K562 (cell line): ENCODE measurements around the gene MALAT1. TPM values are rescaled to one million over a fixed set of nuclear protein-coding genes. Genes with fewer than 3 reads are reported as not detected.
A peak's percentile ranks its signal among the peaks of the same experiment; 100 is the strongest.

Experiments used
- ADNP ChIP-seq: fragments of 200-800 bp; sonication (Bioruptor generic); IDR thresholded peaks from 2 replicates; pipeline ENCODE4 v1.6.1; 2016; ENCODE audit warnings: missing genetic modification characterization, missing compliant biosample characterization
- ARID1B ChIP-seq: fragments of 450-650 bp; IDR thresholded peaks from 2 replicates; pipeline ENCODE4 v1.6.1; 2016; ENCODE audit warnings: antibody characterized with exemption, mild to moderate bottlenecking, inconsistent platforms
- CREBBP ChIP-seq: IDR thresholded peaks from one replicate; pipeline ENCODE4 v1.6.1; 2012; ENCODE audit warnings: low read depth, mild to moderate bottlenecking, control low read depth, inconsistent platforms, low read length
- CREM ChIP-seq: IDR thresholded peaks from 2 replicates; pipeline ENCODE4 v1.6.1; 2014; ENCODE audit warnings: antibody characterized with exemption, low read depth
- GATAD2A ChIP-seq: fragments of 450-650 bp; IDR thresholded peaks from 2 replicates; pipeline ENCODE4 v1.6.1; 2017
- HDAC3 ChIP-seq: fragments of 450-650 bp; IDR thresholded peaks from 2 replicates; pipeline ENCODE4 v1.6.1; 2018; ENCODE audit warnings: borderline replicate concordance, mild to moderate bottlenecking, moderate library complexity; ENCODE audit not compliant: partially characterized antibody
- HIVEP1 ChIP-seq: fragments of 250-450 bp; sonication (Bioruptor Pico); IDR thresholded peaks from 2 replicates; pipeline ENCODE4 v1.4.0; 2020; ENCODE audit warnings: mild to moderate bottlenecking
- HLTF ChIP-seq: fragments of 450-650 bp; IDR thresholded peaks from 2 replicates; pipeline ENCODE4 v1.6.1; 2016
- LARP7 ChIP-seq: fragments of 450-650 bp; IDR thresholded peaks from 2 replicates; pipeline ENCODE4 v1.6.1; 2016
- MYNN ChIP-seq, 2 experiments: sonication (generic); formaldehyde crosslinking in 1 of 2; IDR thresholded peaks; 2 replicates each; pipeline versions ENCODE4 v1.5.0 to v1.6.1; 2016 to 2020; ENCODE audit warnings: antibody characterized with exemption in 1 of 2, missing genetic modification reagents in 1 of 2
- NCOR1 ChIP-seq: fragments of 450-650 bp; IDR thresholded peaks from 2 replicates; pipeline ENCODE4 v1.6.1; 2016; ENCODE audit warnings: mild to moderate bottlenecking, moderate library complexity
- RB1 ChIP-seq: fragments of 450-650 bp; IDR thresholded peaks from 2 replicates; pipeline ENCODE4 v1.6.1; 2017; ENCODE audit warnings: low read depth, mild to moderate bottlenecking
- SMARCA4 ChIP-seq: fragments of 450-650 bp; IDR thresholded peaks from 2 replicates; pipeline ENCODE4 v1.6.1; 2016
- SOX6 ChIP-seq: fragments of 450-650 bp; IDR thresholded peaks from 2 replicates; pipeline ENCODE4 v1.6.1; 2014; ENCODE audit warnings: mild to moderate bottlenecking
- THRAP3 ChIP-seq: fragments of 450-650 bp; IDR thresholded peaks from 2 replicates; pipeline ENCODE4 v1.6.1; 2016; ENCODE audit warnings: mild to moderate bottlenecking, inconsistent platforms, borderline replicate concordance
- TRIM24 ChIP-seq, 2 experiments: fragments of 450-650 bp; IDR thresholded peaks; 2 replicates each; pipeline ENCODE4 v1.6.1; 2016
- TRIM28 ChIP-seq: fragments of 450-650 bp; IDR thresholded peaks from 2 replicates; pipeline ENCODE4 v1.6.1; 2017
- ZNF445 ChIP-seq: fragments of 250-450 bp; sonication (Bioruptor Pico); IDR thresholded peaks from 2 replicates; pipeline ENCODE4 v1.4.0; 2020; ENCODE audit warnings: low read depth, mild to moderate bottlenecking, moderate library complexity
- ZNF57 ChIP-seq: fragments of 450-650 bp; formaldehyde crosslinking; IDR thresholded peaks from 2 replicates; pipeline ENCODE4 v1.4.0; 2020; ENCODE audit warnings: mild to moderate bottlenecking, moderate library complexity
- ZNF589 ChIP-seq: fragments of 200-800 bp; sonication (Bioruptor generic); IDR thresholded peaks from 2 replicates; pipeline ENCODE4 v1.6.1; 2016; ENCODE audit warnings: low read depth, missing genetic modification characterization, missing compliant biosample characterization
- ZNF695 ChIP-seq: fragments of 450-650 bp; formaldehyde crosslinking; IDR thresholded peaks from 2 replicates; pipeline ENCODE4 v1.4.0; 2020; ENCODE audit warnings: mild to moderate bottlenecking, moderate library complexity
- ZNF76 ChIP-seq: fragments of 250-450 bp; sonication (Bioruptor Pico); IDR thresholded peaks from 2 replicates; pipeline ENCODE4 v1.4.0; 2020; ENCODE audit warnings: mild to moderate bottlenecking, moderate library complexity, borderline replicate concordance
- polyA plus RNA-seq, 8 experiments: library from polyadenylated mRNA; depleted of rRNA in 4 of 8; stranded (reverse) in 5 of 8; unstranded in 3 of 8; fragments of >200 nt; fragmentation: Nextera tagmentation in 2 of 8; fragmentation: Illumina TruSeq in 1 of 8; extraction: Ambion mirVana in 2 of 8; extraction: Trizol in 1 of 8; gene quantifications; 2 replicates each; pipeline versions ENCODE4 v1.2.1 to v1.2.3, GENCODE V29; 2011 to 2014; ENCODE audit warnings: inconsistent platforms in 1 of 8, missing spikeins in 1 of 8
- total RNA-seq, 7 experiments: library from RNA; depleted of rRNA in 6 of 7; stranded (reverse); fragments of >200 nt in 6 of 7; fragmentation: Illumina TruSeq in 2 of 7; extraction: Trizol in 2 of 7; gene quantifications; 2 replicates each; pipeline versions ENCODE4 v1.2.1 to v1.2.3, GENCODE V29; 2011 to 2021; ENCODE audit warnings: low replicate concordance in 1 of 7
- TF ChIP-seq, protein P1 (sequence below): fragments of 150-350 bp; conservative IDR thresholded peaks from 2 replicates; pipeline ENCODE4 v1.6.1; 2014; ENCODE audit warnings: low read length
- TF ChIP-seq, protein P2 (sequence below), 2 experiments: fragments of 450-650 bp in 1 of 2; sonication (generic) in 1 of 2; formaldehyde crosslinking; conservative IDR thresholded peaks; 2 replicates each; pipeline versions ENCODE4 v1.4.0 to v1.8.1; 2020 to 2022; ENCODE audit warnings: mild to moderate bottlenecking in 1 of 2, missing genetic modification reagents in 1 of 2
- TF ChIP-seq, protein P3 (sequence below): fragments of 450-650 bp; formaldehyde crosslinking; IDR thresholded peaks from 2 replicates; pipeline ENCODE4 v1.4.0; 2022; ENCODE audit warnings: mild to moderate bottlenecking, moderate library complexity
- TF ChIP-seq, protein P4 (sequence below): fragments of 450-650 bp; formaldehyde crosslinking; IDR thresholded peaks from 2 replicates; pipeline ENCODE4 v1.4.0; 2022; ENCODE audit warnings: missing genetic modification characterization

Gene MALAT1
- total and polyA plus RNA-seq, 9 of the 15 experiments (the other 6 are each of a cell fraction or from before 2014, with no cell fraction given): 363 to 8,715 (median 2,351) TPM

DNA sequence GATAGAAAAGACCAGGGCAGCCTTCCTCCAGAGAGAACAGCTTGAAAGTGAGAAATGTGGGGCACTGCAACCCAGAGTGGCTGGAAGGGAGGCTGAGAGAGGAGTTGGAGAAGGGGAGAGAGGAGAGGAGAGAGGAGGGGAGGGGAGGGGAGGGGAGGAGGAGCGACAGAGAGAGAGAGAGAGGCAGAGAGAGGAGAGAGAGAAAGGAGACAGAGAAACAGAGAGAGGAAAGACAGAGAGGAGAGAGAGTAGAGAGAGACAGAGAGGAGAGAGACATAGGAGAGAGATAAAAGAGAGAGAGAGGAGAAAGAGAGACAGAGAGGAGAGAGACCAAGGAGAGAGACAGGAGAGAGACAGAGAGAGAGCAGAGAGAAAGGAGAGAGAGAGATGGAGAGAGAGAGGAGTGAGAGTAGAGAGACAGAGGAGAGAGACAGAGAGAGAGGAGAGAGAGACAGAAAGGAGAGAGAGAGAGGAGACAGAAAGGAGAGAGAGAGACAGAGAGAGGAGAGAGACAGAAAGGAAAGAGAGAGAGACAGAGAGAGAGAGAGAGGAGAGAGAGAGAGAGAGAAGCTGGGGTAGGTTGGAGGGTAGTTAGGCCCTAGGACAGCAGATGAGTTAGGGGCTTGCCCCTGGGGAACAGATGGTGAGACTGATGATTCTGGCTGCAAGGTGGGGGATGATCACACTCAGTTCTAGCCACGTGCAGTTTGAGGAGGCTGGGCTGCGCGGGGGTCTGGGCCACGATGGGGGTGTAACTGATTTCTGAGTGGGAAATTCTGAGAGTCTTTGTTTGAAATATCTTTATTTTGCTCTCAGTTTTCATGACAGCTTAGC is 17.5 kb downstream of the MALAT1 start (continued):
- TF ChIP-seq, protein P1, sequence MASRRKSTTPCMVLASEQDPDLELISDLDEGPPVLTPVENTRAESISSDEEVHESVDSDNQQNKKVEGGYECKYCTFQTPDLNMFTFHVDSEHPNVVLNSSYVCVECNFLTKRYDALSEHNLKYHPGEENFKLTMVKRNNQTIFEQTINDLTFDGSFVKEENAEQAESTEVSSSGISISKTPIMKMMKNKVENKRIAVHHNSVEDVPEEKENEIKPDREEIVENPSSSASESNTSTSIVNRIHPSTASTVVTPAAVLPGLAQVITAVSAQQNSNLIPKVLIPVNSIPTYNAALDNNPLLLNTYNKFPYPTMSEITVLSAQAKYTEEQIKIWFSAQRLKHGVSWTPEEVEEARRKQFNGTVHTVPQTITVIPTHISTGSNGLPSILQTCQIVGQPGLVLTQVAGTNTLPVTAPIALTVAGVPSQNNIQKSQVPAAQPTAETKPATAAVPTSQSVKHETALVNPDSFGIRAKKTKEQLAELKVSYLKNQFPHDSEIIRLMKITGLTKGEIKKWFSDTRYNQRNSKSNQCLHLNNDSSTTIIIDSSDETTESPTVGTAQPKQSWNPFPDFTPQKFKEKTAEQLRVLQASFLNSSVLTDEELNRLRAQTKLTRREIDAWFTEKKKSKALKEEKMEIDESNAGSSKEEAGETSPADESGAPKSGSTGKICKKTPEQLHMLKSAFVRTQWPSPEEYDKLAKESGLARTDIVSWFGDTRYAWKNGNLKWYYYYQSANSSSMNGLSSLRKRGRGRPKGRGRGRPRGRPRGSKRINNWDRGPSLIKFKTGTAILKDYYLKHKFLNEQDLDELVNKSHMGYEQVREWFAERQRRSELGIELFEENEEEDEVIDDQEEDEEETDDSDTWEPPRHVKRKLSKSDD: no peak
- TF ChIP-seq TRIM24 (IDR thresholded peaks at IDR 0.05) (peak in 1 of 2 experiments; percentile 44; a peak in 2 of 4 replicates), TRIM28 (no peak), ZNF695 (CRISPR knock-in tag) (no peak), GATAD2A (peak; percentile 86; the same call in 1 of the 2 replicates), ZNF76 (CRISPR knock-in tag) (no peak), NCOR1 (0 out of 2 replicates have a peak, but pooled peaks have one; percentile 36), ZNF57 (no peak), SMARCA4 (no peak), HIVEP1 (CRISPR knock-in tag) (no peak), CREM (no peak), ARID1B (peak; percentile 26; the same call in 1 of the 2 replicates), SOX6 (no peak), MYNN (IDR thresholded peaks at IDR 0.05) (no peak), MYNN (CRISPR knock-in tag; IDR thresholded peaks at IDR 0.05) (no peak), LARP7 (0 out of 2 replicates have a peak, but pooled peaks have one; percentile 37), THRAP3 (0 out of 2 replicates have a peak, but pooled peaks have one; percentile 36), ZNF445 (no peak), RB1 (no peak), CREBBP (no peak), HLTF (peak; percentile 81), ZNF589 (CRISPR knock-in tag) (no peak), HDAC3 (no peak), ADNP (tag) (no peak)
- TF ChIP-seq, protein P2, sequence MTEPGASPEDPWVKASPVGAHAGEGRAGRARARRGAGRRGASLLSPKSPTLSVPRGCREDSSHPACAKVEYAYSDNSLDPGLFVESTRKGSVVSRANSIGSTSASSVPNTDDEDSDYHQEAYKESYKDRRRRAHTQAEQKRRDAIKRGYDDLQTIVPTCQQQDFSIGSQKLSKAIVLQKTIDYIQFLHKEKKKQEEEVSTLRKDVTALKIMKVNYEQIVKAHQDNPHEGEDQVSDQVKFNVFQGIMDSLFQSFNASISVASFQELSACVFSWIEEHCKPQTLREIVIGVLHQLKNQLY (CRISPR knock-in tag; conservative IDR thresholded peaks at IDR 0.05): no peak
- TF ChIP-seq, protein P3, sequence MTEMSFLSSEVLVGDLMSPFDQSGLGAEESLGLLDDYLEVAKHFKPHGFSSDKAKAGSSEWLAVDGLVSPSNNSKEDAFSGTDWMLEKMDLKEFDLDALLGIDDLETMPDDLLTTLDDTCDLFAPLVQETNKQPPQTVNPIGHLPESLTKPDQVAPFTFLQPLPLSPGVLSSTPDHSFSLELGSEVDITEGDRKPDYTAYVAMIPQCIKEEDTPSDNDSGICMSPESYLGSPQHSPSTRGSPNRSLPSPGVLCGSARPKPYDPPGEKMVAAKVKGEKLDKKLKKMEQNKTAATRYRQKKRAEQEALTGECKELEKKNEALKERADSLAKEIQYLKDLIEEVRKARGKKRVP (CRISPR knock-in tag): no peak
- TF ChIP-seq, protein P4, sequence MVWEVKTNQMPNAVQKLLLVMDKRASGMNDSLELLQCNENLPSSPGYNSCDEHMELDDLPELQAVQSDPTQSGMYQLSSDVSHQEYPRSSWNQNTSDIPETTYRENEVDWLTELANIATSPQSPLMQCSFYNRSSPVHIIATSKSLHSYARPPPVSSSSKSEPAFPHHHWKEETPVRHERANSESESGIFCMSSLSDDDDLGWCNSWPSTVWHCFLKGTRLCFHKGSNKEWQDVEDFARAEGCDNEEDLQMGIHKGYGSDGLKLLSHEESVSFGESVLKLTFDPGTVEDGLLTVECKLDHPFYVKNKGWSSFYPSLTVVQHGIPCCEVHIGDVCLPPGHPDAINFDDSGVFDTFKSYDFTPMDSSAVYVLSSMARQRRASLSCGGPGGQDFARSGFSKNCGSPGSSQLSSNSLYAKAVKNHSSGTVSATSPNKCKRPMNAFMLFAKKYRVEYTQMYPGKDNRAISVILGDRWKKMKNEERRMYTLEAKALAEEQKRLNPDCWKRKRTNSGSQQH: 0 out of 2 replicates have a peak, but pooled peaks have one; percentile 39
